Activated CD4-positive, alpha-beta T cell treated with anti-CD3 and anti-CD28 coated beads, Interleukin-2, amount 10 ng/mL, durations not matched to agents 7 days and 5 days (primary cell): ENCODE measurements around the gene DGCR6L. TPM values are rescaled to one million over a fixed set of nuclear protein-coding genes. Genes with fewer than 3 reads are reported as not detected.
"Not testable (repeated sequence)": the region's sequence is repeated elsewhere in the genome, so short reads cannot be mapped to it uniquely, and the experiment has no call there.

Source experiments
- CTCF ChIA-PET: fragments of 350-600 bp; sonication (Branson Sonifier 250); formaldehyde crosslinking; loops from one replicate; lab custom pipeline; 2021; ENCODE audit warnings: antibody characterized with exemption; lab: Charles Lee
- POLR2A ChIA-PET: fragments of 350-600 bp; sonication (Branson Sonifier 250); formaldehyde crosslinking; loops from one replicate; lab custom pipeline; 2021; ENCODE audit warnings: antibody characterized with exemption; lab: Charles Lee
- DNase-seq: peaks from one replicate; pipeline ENCODE4 v3.0.0-alpha.2; 2020
- H3K27ac Mint-ChIP-seq: one replicate; pipeline ENCODE4 v1.8.0; 2021; ENCODE audit warnings: mild to moderate bottlenecking, moderate library complexity, mixed read lengths
- H3K27me3 Mint-ChIP-seq: one replicate; pipeline ENCODE4 v1.8.0; 2021; ENCODE audit warnings: mixed read lengths
- H3K36me3 Mint-ChIP-seq: one replicate; pipeline ENCODE4 v1.8.0; 2021; ENCODE audit warnings: low read depth, mixed read lengths
- H3K4me1 Mint-ChIP-seq: one replicate; pipeline ENCODE4 v1.8.0; 2021; ENCODE audit warnings: mixed read lengths
- H3K4me3 Mint-ChIP-seq: one replicate; pipeline ENCODE4 v1.8.0; 2021; ENCODE audit warnings: mild to moderate bottlenecking, moderate library complexity, mixed read lengths
- H3K9me3 Mint-ChIP-seq: one replicate; pipeline ENCODE4 v1.8.0; 2021; ENCODE audit warnings: mixed read lengths
- total RNA-seq, 2 experiments: library from RNA; stranded (reverse); gene quantifications; one replicate each; pipeline ENCODE4 v1.2.3, GENCODE V29; 2021

The DGCR6L gene
- total RNA-seq, 2 experiments from 2014 or later = 60.4 to 63.1 TPM

GRCh38 chr22:20280866-20281265, 39.0 kb downstream of the DGCR6L start:
- POLR2A ChIA-PET = no interaction called here

GRCh38 chr22:20280163-20280562, 39.7 kb downstream of the DGCR6L start:
- H3K4me1 Mint-ChIP-seq, POLR2A ChIA-PET, H3K9me3 Mint-ChIP-seq, H3K27me3 Mint-ChIP-seq, DNase-seq, CTCF ChIA-PET, H3K36me3 Mint-ChIP-seq, H3K4me3 Mint-ChIP-seq, H3K27ac Mint-ChIP-seq: not testable (repeated sequence)

More at GRCh38 chr22:20280866-20281265, 39.0 kb downstream of the DGCR6L start:
- Mint-ChIP-seq H3K27ac (no peak overlapping the region), H3K4me1 (no peaks in the 10 kb centered on the region), H3K27me3 (no peaks in the 10 kb centered on the region), H3K36me3 (no peaks in the 10 kb centered on the region), H3K4me3 (no peak overlapping the region), H3K9me3 (no peaks in the 10 kb centered on the region)
- CTCF ChIA-PET = no interaction called here
- no peak for DNase-seq

GRCh38 chr22:20279662-20280134, 40.2 kb downstream of the DGCR6L start:
- POLR2A ChIA-PET = no interaction called here
- H3K4me3 Mint-ChIP-seq = no peak overlapping the region

DNA sequence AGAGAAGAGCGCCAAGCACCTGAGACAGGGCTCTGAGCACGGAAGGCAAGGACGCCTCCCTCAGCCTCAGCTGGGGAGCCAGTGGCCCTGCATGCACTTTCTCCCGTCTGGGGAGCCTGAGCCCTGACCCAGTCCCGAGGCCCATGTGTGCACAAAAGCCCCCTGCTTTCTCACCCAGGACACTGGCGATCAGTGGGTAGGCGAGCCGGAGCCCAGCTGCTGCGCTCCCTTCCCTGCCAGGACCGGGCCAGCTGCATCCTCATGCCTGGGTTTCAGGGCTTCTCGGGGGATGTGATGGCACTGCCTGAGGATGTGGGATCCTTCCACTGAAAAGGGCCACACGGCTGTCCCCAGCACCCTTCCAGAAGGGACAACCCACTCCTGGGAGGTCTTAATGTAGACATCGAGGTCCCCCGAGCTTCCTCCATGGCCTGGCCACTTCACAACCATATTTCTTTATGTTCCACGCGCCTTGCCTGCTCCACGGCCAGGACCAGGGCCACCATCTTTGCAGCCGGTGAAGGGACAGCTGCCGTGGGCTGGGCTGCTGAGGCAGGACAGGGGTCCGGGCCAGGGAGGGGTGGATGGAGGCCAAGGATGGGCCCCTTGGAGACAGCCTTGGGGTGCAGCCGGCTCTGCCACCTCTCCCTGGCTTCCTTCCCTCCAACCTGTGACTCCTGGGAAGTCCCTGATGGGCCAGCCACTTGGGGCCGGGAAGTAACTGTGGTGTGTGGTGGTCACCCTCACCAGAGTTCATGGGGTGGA, 41.0 kb downstream of the DGCR6L start:
- POLR2A ChIA-PET, H3K36me3 Mint-ChIP-seq, H3K9me3 Mint-ChIP-seq, H3K4me1 Mint-ChIP-seq, H3K27ac Mint-ChIP-seq, CTCF ChIA-PET, H3K4me3 Mint-ChIP-seq, H3K27me3 Mint-ChIP-seq, DNase-seq: not testable (repeated sequence)

More at GRCh38 chr22:20279662-20280134, 40.2 kb downstream of the DGCR6L start:
- H3K36me3 Mint-ChIP-seq = no peaks in the 10 kb centered on the region
- H3K9me3 Mint-ChIP-seq = no peaks in the 10 kb centered on the region
- no peak overlapping the region for H3K27ac Mint-ChIP-seq
- CTCF ChIA-PET = no interaction called here
- DNase-seq = no peak
- no peaks in the 10 kb centered on the region for H3K4me1 Mint-ChIP-seq
- H3K27me3 Mint-ChIP-seq = no peaks in the 10 kb centered on the region

GRCh38 chr22:20277936-20278635, 41.8 kb downstream of the DGCR6L start:
- CTCF ChIA-PET, H3K4me3 Mint-ChIP-seq, H3K27me3 Mint-ChIP-seq, H3K9me3 Mint-ChIP-seq, POLR2A ChIA-PET, H3K36me3 Mint-ChIP-seq, DNase-seq, H3K4me1 Mint-ChIP-seq, H3K27ac Mint-ChIP-seq: not testable (repeated sequence)

GRCh38 chr22:20276468-20276867, 43.4 kb downstream of the DGCR6L start:
- ChIA-PET POLR2A (no interaction called here), CTCF (interaction anchor here (1.8 kb wide), 1 partner anchor 120 kb away, joined by 4 read pairs; no protein-coding TSS in a partner anchor)
- Mint-ChIP-seq H3K4me3 (no peak overlapping the region), H3K9me3 (no peaks in the 10 kb centered on the region), H3K36me3 (no peaks in the 10 kb centered on the region), H3K27ac (no peak overlapping the region), H3K4me1 (no peaks in the 10 kb centered on the region), H3K27me3 (no peaks in the 10 kb centered on the region)
- no peak for DNase-seq

GRCh38 chr22:20275836-20276235, 44.0 kb downstream of the DGCR6L start:
- no peak for DNase-seq
- no peaks in the 10 kb centered on the region for H3K9me3 Mint-ChIP-seq
- ChIA-PET POLR2A (no interaction called here), CTCF (interaction anchor here (1.8 kb wide), 1 partner anchor 119 kb away, joined by 4 read pairs; no protein-coding TSS in a partner anchor)
- H3K27me3 Mint-ChIP-seq = no peaks in the 10 kb centered on the region
- no peak overlapping the region for H3K27ac Mint-ChIP-seq
- H3K4me3 Mint-ChIP-seq = no peak overlapping the region
- H3K36me3 Mint-ChIP-seq = no peaks in the 10 kb centered on the region
- H3K4me1 Mint-ChIP-seq = no peaks in the 10 kb centered on the region

GRCh38 chr22:20275325-20275724, 44.5 kb downstream of the DGCR6L start:
- H3K4me3 Mint-ChIP-seq, H3K4me1 Mint-ChIP-seq, DNase-seq, H3K27me3 Mint-ChIP-seq, H3K27ac Mint-ChIP-seq, H3K9me3 Mint-ChIP-seq, POLR2A ChIA-PET, H3K36me3 Mint-ChIP-seq: not testable (repeated sequence)
- CTCF ChIA-PET = interaction anchor here (1.8 kb wide), 1 partner anchor 118 kb away, joined by 4 read pairs; no protein-coding TSS in a partner anchor

GRCh38 chr22:20274374-20274773, 45.5 kb downstream of the DGCR6L start:
- H3K36me3 Mint-ChIP-seq, H3K4me1 Mint-ChIP-seq, H3K27me3 Mint-ChIP-seq, CTCF ChIA-PET, H3K4me3 Mint-ChIP-seq, POLR2A ChIA-PET, DNase-seq, H3K27ac Mint-ChIP-seq, H3K9me3 Mint-ChIP-seq: not testable (repeated sequence)

- Mint-ChIP-seq H3K4me3 (no peak overlapping the region), H3K4me1 (peaks cover under 1% of the 10 kb centered on the region), H3K27ac (no peak overlapping the region), H3K36me3 (no peaks in the 10 kb centered on the region), H3K9me3 (no peaks in the 10 kb centered on the region), H3K27me3 (peaks cover under 1% of the 10 kb centered on the region)
- no peak for DNase-seq
- ChIA-PET CTCF (no interaction called here), POLR2A (no interaction called here)
These were observed 46.1 kb downstream of the DGCR6L start for GRCh38 chr22:20273758-20274181.

DNA sequence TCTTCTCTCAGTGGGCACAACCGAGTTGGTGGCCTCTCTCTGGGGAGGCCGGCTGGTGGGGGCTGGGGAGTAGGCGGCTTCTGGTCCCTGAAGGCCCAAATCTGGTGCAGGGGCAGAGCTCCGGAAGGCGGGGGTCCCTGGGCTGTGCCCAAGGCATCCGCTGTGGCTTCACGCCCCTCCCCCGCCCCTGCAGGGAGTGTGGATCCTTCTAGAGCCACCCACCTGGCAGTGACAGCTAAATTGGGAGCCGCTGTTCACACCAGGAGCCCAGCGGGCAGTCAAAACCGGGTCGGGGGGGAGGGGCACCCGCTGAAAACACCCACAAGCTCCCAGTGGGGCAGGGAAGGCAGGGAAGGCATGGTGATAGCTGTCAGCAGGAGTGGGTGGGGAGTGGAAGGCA, 47.2 kb downstream of the DGCR6L start:
- Mint-ChIP-seq H3K36me3 (no peaks in the 10 kb centered on the region), H3K4me1 (peaks cover 2% of the 10 kb centered on the region), H3K4me3 (no peak overlapping the region), H3K27ac (no peak overlapping the region), H3K9me3 (no peaks in the 10 kb centered on the region), H3K27me3 (peaks cover 2% of the 10 kb centered on the region)
- ChIA-PET CTCF (no interaction called here), POLR2A (no interaction called here)
- DNase-seq = no peak

DNA sequence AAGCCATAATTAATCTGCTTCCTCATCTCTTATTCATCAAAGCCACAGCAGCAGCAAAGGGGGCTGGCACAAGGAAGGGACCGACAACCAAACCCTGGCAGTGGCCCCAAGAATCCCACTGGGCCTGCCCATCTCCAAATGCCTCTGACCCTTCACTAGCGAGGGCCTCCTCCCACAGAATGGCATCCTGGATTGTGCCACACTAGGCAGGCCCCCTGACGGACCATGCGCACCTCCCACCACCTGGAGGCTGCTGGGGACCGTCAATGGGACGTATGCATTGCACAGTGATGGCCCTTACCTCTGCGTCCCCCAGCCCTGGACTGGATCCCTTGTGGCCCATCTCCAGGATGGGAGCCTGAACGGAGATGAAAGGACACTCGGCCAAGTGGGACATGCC, 47.7 kb downstream of the DGCR6L start:
- ChIA-PET CTCF (no interaction called here), POLR2A (no interaction called here)
- peaks cover 2% of the 10 kb centered on the region for H3K27me3 Mint-ChIP-seq
- DNase-seq = no peak
- H3K4me3 Mint-ChIP-seq = no peak overlapping the region
- H3K27ac Mint-ChIP-seq = no peak overlapping the region
- no peaks in the 10 kb centered on the region for H3K9me3 Mint-ChIP-seq
- peaks cover 2% of the 10 kb centered on the region for H3K4me1 Mint-ChIP-seq
- H3K36me3 Mint-ChIP-seq = no peaks in the 10 kb centered on the region
